ENCODE results near the gene GRID1.

The GRID1 gene

DNA sequence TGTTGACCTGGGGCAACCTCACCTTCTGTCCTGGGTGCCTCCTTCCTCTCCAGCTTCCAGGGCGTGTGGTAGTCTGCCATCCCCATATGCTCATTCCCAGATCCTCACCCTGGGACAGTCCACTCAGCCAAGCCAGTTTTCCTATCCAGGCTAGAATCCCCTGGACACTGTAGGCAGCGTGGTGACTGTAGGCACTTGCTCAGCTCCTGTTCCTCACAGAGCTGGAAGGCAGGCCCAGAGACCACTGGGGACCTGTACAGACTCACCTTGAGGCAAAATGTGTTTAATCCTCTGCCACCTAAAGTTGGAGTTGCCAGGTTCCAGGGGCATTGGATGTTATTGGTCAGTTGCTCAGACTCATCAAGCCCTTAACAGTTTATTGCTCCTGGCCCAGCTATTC, 2.4 kb upstream of the GRID1 start:
- no peak for DNase-seq (ENCODE audit: low read depth)

DNA sequence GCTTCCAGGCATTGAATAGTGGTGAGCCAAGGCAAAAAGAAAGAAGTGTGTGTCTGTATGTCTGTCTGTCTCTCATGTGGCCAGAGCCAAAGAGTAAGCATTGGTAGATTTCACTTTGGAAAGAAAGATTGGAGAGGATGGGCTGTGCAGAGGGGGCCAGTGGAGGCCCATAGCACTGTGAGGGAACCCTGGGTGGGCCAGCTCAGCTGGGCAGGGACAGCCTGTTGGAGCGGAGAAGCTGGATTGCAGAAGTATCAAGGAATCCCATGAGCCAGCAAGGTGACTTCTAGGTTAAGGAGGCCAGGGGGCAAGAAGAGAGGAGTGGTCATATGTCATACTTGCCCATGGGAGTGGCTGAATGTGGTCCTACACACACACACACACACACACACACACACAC, 1.5 kb upstream of the GRID1 start:
- DNase-seq (ENCODE audit: low read depth): no peak

DNA sequence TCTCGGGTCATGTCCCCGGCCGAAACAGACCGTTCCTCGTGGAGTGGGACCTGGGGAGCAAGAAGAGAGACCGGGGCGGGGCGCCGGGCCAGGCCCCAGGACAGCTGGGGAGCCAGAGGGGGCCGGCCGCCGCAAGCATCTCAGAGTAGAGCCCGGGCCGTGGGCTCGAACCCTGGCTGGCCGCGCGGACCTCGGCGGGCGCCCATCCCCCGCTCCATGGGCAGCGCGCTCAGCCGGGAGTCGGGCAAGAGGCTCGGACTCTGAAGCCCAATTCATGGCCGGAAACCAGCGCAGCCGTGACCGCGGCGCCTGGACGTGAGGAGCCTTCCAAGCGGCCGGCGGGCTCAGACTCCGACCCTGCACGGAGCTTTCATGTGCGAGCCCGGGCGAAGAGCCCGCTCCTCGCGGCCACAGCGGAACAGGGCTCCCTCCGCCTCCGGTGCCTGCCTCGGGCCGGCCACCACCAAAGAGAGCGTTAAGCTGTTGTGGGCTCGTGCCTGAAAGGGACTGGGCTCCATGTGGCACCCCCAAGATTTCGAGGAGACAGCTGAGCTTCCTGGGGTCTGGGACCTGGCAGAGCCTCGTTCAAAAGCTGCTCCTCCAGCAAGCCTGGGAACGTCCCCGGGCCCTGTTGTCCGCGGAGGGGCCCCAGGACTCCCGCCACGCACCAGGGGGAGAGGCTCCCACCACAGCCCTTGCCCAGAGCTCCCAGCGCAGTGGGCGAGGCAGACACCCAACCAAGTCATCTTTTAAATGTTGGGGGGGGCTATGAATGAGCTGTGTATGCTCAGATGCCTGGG, 757 bp upstream of the GRID1 start:
- DNase-seq (ENCODE audit: low read depth): no peak

DNA sequence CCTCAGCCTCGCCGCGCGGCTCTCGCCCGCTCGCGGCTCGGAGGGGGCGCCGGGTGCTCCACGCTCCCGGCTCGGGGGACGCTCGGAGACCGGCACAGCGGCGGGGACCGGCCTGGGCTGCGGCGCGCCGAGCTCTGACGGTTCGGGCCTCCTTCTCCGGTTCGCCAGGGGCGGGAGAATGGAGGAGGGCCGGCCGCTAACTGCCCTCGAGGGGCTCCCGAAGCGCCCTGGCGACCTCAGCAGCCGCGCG, 232 bp upstream of the GRID1 start:
- no peak for DNase-seq (ENCODE audit: low read depth)

DNA sequence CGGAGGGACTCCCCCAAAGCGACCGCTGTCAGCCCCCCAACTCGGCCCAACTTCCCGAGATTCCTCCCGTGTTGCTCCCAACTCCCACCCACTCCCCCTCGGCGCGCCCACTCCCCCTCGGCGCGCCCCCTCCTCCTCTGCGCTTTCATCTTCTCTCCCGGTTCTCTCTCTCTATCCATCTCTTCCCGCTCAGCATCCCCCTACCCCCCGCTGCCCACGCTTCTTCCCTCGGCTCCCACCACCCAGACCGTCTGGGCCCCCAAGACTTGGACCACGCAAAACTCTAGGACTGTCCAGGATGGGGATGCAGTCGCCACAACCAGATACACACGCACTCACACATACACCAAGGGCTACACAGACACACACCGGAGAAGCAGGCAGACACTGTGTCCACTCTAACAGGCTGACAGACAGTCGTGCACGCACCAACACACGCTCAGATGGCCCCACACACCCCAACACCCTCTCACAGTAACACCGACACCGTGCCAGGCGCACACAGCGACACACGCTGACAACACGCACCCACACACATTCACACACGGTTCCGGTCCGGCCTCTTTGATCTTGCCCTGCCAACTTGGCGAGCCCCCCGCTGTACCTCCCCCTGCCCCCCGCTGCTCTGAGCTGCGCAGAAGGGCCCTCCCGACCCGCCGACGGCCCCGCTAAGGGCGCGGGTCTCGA, 1.1 kb downstream of the GRID1 start:
- DNase-seq (ENCODE audit: low read depth): no peak

DNA sequence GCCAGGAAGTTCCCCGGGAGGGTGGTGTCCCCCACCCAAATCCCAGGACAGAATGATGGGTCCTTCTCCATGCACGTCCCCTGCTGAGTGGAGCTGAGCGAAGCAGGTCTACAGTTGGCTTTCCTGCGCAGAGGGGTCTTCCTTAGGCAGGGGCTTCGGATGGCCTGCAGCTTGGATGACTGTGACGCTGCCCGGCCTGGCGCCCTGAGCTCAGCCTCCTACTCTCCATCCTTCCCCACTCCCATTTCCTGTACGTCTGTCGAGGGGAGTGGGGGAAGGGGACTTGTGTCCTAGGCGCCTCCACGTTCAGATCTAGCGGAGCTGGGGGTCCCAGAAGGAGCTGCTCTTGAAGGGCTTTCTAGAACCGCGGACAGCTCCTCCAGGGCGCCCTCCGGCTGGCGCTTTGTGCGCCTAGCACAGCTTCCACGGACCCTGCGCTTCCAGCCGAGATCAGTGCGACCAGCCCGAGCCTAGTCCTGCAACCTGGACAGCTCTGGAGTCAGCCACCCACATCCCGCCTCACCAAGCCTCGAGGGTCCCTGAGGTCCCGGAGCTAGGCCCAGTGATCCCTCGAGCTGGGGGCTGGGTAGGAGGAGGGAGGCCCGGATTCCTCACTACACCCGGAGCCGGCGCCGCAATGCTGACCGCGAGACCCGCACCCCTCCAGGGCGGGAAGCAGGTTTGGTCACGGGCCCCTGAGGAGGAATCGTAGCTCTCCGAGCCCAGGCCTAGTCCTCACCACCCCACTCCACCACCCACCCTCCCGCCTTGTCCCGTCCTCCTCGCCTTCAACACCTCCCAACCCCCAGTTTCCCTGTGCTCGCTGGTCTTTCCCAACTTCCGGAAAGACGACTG, 1.9 kb downstream of the GRID1 start:
- DNase-seq (ENCODE audit: low read depth): no peak

DNA sequence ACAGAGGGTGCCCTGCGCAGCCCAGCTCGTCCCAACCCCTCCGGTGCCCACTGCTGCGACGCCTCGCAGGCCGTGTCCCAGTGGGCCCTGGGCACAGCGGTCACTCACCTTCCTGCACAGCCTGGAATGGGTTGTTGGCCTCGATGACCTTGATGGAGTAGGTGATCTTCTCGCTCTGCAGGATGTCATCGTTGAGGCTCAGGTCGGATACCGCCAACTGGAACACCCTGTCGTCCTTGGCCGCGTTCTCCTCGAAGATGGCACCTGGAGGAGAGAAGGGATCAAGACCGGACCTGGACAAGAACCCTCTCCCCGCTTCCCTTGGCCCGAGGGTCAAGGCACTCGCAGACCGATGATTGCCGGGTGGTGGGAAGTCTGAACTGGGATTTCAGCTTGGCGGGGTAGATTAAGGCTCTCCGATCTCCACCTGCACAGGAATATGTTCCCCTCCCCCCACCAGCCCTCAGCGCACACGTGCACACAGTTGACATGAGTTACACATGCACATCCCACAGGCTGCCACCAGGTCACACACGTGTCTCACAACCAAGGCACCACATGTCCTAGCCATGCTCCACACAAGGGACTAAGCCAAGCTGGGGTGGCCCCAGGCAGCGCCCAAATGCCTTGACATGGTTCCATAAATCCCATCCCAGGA, 2.6 kb downstream of the GRID1 start:
- DNase-seq (ENCODE audit: low read depth): no peak

DNA sequence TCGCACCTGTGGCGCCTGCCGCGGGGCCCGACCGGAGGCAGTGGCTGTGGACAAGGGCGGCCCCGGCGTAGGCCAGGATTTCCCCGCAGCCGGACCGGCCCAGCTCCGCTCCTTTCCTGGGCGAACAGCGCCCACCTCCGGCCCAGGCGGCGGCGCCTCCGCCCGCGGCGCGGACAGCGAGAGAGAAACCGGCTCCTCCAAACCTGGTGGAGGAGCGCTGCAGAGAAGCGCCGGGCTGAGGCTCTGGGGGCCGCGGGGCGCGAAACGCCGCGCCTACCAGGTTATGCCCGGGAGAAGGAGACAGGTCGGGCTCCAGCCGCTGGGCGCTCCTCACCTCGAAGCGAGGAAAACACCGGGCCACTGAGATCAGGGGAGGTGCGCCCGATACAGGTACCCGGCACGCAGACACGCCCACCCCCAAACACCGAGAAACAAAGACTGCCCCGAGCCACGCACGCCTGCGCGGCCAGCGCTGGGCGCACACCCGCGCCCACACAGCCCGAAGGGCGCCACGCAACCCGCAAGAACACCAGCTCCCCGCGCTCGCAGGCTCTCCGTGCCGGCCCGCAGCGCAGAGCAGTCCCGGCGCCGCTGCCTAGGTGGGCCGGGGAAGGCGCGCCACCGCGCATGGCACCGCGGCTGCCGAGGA, 3.3 kb downstream of the GRID1 start:
- no peak for DNase-seq (ENCODE audit: low read depth)

DNA sequence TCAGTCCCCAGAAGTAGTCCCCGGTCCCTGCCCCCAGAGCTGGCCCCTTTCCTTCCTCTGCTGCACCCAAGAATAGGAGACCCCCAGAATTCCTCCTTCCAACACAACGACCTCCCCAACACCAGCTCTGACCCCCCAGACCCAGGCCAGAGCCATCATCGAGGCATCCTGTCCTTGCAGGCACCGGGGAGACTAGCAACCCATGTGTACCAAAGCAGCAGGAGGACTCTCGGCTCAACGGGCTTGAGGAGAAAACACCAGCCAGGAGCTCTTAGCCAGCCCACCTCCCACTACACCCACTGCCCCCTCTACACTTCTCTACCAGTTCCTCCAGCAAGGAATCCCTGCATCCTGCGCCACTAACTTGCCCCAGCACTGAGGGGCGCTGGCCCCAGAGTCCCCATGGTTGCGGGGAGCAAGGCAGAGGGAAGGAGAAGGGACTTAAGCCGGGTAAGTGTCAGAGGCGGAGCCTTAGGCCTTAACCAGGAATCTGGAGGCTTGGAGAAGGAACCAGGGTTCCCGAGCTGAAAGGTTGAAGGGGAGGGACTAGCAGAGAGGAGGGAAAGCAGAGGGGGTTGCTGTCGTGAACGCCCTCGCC, 3.9 kb downstream of the GRID1 start:
- DNase-seq (ENCODE audit: low read depth): no peak

DNA sequence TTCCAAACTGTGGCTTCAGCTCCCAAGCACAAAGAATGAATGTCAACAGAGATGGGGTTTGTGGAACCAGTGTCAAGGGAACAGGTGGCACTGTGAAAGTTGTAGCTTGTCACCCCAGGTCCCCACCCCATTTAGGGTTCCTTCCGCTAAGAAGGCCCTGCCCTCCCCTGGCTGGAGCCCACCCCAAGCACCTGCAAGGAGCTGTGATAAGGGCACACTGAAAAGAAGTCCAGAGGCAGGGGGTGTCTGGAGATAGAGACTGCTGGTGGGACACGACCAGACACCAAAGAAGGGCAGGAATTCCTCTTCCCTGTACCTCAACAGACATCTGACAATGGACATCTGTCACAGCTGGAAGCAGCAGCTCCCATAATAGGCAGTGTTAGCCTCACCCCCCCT, 4.5 kb downstream of the GRID1 start:
- no peak for DNase-seq (ENCODE audit: low read depth)

DNA sequence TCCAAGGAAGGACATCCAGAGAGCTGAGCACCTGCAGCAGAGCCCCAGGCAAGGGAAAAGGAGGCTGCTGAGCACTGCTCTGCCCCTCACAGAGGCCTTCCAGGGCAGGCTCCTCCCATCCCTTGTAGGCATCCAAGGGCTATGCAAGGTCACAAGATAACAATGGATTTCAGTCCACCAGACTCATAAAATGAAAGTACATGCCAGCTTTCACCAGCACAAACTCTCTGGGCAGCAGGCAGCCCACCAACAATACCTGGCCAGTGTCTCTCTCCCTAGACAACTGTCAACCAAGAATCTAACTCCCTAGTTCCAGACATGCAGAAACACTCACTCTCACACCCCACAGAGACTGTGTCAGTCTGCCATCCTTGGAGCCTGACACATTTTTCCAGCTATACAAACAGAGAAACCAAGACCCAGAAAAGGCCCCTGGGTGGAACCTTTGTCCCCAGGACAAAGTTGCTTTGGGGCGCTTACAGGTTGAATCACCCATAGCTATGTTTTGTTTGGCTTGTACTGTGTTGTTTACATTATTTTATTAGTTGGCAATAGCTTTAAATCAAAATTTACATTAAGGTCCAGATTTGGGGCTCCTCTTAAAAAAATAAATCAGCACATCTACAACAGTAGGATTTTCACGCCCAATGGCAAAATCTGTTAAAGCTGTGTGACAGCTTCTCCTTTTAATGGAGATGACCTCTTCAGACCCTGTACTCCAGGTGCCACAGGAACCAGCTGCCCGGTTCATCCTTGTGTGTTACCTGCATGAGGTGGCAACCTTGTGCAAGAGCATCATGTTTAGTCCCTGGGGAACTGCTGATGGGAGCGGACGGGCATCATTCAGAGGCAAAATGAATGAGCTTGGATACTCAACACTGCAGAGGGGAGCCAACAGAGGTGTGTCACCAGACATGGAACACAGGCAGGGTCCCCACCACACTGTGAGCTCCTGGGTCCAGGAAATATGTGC, 5.2 kb downstream of the GRID1 start:
- no peak for DNase-seq (ENCODE audit: low read depth)

DNA sequence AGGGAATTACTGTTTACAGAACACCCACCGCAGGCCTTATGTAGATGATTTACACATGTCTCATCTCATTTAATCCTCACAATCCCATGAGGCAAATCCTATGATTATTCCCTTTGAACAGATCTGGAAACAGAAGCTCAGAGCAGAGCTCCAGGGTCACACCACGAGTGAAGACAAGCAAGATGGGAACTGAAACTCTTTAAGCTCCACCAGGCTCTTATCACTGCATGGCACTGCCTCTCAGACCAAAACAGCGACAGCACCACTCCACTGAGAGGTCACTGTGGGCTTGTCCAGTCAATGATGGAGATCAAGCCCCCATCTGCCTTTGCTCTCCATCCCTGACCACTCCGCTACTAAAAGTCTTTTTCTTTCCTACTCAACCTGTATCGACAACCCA, 5.9 kb downstream of the GRID1 start:
- DNase-seq (ENCODE audit: low read depth): no peak

DNA sequence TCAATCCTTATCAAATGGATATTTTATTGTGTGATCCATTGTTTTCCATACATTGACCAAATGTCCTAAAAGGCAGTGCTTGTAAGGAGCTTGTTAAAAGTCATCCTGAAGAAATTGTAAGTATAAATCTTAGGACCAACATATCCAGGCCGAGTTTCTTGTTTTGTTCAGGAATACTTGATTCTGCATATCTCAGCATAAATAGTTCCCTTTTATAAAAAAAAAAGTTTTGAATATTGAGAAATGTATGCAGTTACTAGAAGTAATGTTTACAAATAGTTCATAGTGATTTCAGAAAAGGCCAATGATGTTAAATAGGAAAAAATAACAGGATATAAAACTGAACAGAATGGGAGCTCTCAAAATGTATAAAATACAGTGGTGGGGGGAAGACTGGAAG, 6.6 kb downstream of the GRID1 start:
- no peak for DNase-seq (ENCODE audit: low read depth)

DNA sequence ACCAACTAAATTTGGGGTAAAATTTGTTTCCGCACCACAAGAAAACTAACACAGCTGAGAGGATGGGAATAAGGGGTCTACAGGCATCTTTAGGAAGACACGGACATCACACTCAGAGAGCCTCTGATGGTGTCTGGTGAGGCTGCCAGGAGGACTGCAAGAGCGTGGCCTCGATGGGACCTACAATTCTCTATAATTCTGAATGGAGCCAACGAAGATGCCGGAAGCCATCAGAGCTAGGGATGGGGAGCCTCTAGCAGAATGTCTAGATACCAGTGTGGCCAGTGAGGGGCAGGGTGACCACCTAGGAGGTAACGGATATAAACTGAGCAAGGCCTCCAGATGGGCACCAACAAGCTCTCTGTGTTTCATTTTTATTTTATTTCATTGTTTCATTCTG, 7.5 kb downstream of the GRID1 start:
- no peak for DNase-seq (ENCODE audit: low read depth)

DNA sequence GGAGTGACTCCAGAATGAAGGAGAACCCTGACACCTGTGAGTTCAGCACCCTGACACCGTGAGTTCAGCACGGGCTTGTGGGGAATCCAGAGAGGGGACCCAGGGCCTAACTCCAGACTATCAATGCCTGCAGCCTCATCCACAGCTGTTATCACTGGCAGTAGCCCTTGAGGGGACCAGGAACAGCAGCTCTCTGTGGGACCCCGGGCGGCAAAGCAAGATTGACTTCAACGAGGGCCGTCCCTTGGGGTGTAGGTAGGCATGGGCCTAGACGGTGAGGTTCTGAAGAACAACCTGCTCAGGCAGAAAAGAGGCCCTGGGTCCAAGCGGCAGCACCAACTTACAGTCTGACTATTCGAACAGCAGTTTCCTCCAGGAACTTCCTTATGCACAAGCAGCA, 8.9 kb downstream of the GRID1 start:
- no peak for DNase-seq (ENCODE audit: low read depth)

DNA sequence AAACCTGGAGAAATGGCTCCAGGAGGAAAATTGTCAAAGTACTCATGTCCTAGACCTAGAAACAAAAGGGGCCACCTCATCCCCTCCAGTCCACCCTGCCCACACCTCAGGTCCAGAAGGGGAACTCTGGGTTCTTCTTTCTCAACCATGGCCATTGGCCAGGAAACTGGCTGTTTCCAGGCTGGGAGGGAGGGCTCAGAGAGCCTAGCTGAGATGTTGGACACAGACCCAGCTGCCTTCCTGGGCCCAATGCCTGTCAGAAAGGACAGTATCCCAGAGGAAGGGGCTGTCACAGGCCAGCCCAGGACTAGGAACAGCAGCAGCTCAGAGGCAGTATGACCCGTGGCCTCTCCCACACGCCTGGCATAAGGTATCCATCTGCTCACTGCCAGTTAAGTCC, 9.6 kb downstream of the GRID1 start:
- no peak for DNase-seq (ENCODE audit: low read depth)

DNA sequence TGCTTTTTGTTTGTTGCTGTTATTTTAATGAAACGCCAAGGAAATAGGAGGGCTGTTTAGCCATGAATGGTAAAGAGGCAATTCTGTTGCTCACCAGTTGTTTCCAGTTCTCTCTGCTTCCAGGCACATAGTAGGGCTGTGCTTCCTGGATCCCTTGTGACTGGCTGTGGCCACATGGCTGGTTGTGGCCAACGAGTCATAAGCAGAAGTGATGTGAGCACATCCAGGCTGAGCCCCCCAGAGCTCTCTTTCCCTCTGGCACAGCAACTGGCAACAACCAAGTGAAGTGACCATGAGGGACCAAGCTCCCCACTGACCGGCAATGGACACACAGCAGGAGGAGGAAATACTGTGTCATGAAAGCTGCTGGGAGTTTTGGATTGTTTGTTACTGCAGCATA, 10.3 kb downstream of the GRID1 start:
- no peak for DNase-seq (ENCODE audit: low read depth)

DNA sequence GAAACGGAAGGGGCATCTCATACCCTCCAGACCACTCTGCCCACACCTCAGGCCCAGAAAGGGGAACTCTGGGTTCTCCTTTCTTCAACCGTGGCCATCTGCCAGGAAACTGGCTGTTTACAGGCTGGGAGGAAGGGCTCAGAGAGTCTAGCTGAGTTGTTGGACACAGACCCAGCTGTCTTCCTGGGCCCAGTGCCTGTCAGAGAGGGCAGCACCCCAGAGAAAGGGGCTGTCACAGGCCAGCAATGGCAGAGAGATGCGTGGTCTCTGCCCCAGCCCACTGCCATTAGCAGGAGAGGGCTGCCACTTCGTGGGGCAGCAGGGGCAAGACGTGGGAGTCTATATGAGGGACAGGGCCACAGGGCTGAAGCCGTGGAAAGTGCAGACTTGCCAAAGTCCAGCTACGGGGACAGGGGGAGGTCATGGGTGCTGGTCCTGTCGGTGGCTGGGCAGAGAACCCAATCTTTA, 11.0 kb downstream of the GRID1 start:
- no peak for DNase-seq (ENCODE audit: low read depth)

DNA sequence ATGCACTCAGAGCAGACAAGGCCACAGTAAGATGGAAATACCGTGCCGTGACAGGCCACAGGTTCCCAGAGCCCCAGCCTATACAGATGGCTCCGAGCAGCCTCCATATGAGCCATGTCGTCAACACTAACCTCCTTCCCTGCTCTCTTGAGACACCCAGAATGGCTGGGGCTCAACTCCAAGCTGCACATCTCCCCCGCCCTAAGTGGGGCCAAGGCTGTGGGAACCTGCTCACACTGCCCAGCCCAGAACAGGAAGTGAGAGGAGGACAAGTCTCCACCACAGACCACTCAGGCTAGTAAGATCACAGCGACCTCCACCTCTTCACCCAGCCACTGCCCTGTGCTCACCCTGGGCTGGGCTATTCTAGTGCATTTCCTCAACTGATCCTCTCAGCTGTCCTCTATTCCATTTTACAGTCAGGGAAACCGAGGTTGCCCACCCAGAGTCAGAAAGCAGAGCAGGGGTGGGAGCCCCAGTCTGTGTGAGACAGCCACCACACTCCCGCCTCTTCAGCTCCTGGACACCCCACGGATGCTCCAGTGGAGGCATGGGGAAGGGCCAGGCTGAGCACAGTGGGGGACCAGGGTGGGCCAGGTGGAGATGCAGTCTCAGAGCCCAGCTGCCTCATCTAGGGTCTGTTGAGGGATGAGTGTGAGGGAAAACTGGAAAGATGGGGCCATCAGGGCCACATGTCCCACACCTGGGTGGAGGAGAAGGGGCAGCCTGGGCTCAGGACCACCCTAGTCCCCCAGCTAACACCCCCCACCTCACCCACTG, 11.6 kb downstream of the GRID1 start:
- DNase-seq (ENCODE audit: low read depth): no peak

Measured in HS-5 (cell line).